Activated T-cell treated with anti-CD3 and anti-CD28 coated beads, Interleukin-2, amount 50 U/mL, for 4 hours (primary cell): Measurements from ENCODE around the gene C22orf31. TPM values are rescaled to one million over a fixed set of nuclear protein-coding genes. Genes with fewer than 3 reads are reported as not detected.

Experiments
- ATAC-seq, 2 donors: fragments of 200-7000 bp; cut with Tn5 transposase; one replicate each; pipeline ENCODE4 v1.10.0; 2021
- DNase-seq: peaks from one replicate; pipeline ENCODE4 v3.0.0-alpha.2; 2020
- H3K27me3 Mint-ChIP-seq: one replicate; pipeline ENCODE4 v1.8.0; 2021; ENCODE audit warnings: low read depth, mixed read lengths
- H3K36me3 Mint-ChIP-seq: one replicate; pipeline ENCODE4 v1.8.0; 2022; ENCODE audit warnings: mixed read lengths; ENCODE audit not compliant: insufficient read depth
- H3K4me1 Mint-ChIP-seq: one replicate; pipeline ENCODE4 v1.8.0; 2021; ENCODE audit warnings: low read depth, mixed read lengths
- H3K4me3 Mint-ChIP-seq: one replicate; pipeline ENCODE4 v1.8.0; 2021; ENCODE audit warnings: mild to moderate bottlenecking, moderate library complexity, mixed read lengths
- H3K9me3 Mint-ChIP-seq: one replicate; pipeline ENCODE4 v1.8.0; 2021; ENCODE audit warnings: mixed read lengths
- total RNA-seq, 3 donors: library from RNA; stranded (reverse); gene quantifications; one replicate each; pipeline ENCODE4 v1.2.1, GENCODE V29; 2021

C22orf31 gene
- total RNA-seq, 3 donors from 2014 or later = not detected

GRCh38 chr22:29072979-29073617 lies 11.5 kb upstream of the C22orf31 start, which contains the start of gene KREMEN1:
KREMEN1 (plus strand) TSS chr22:29073035; CDS start chr22:29073131, 96 bp downstream.
- Mint-ChIP-seq H3K36me3 (peaks cover 2% of the 10 kb centered on the region), H3K4me3 (peak within 1 kb of the TSS; percentile 69), H3K4me1 (peaks cover 22% of the 10 kb centered on the region), H3K27me3 (peaks cover 59% of the 10 kb centered on the region), H3K9me3 (no peaks in the 10 kb centered on the region)
- ATAC-seq (peak in 1 of 2 donors; percentile 7), DNase-seq (no peak)

GRCh38 chr22:29072193-29072978 lies 10.8 kb upstream of the C22orf31 start:
- Mint-ChIP-seq H3K4me1 (peaks cover 22% of the 10 kb centered on the region), H3K36me3 (peaks cover 2% of the 10 kb centered on the region), H3K9me3 (no peaks in the 10 kb centered on the region), H3K4me3 (peak overlapping the region; percentile 69), H3K27me3 (peaks cover 55% of the 10 kb centered on the region)
- peak; percentile 95 to 97 for ATAC-seq
- DNase-seq = peak; percentile 78

GRCh38 chr22:29071261-29072045 lies 9.8 kb upstream of the C22orf31 start:
- DNase-seq (no peak), ATAC-seq (peak; percentile 24 to 49)
- Mint-ChIP-seq H3K27me3 (peaks cover 54% of the 10 kb centered on the region), H3K4me3 (peak overlapping the region; percentile 69), H3K4me1 (peaks cover 25% of the 10 kb centered on the region), H3K9me3 (no peaks in the 10 kb centered on the region), H3K36me3 (peaks cover 2% of the 10 kb centered on the region)

GRCh38 chr22:29070490-29070889 lies 8.9 kb upstream of the C22orf31 start:
- Mint-ChIP-seq H3K4me1 (peaks cover 32% of the 10 kb centered on the region), H3K4me3 (peak overlapping the region; percentile 65), H3K36me3 (no peaks in the 10 kb centered on the region), H3K9me3 (no peaks in the 10 kb centered on the region), H3K27me3 (peaks cover 46% of the 10 kb centered on the region)
- ATAC-seq (no peak), DNase-seq (no peak)

- no peak for ATAC-seq
- H3K36me3 Mint-ChIP-seq = no peaks in the 10 kb centered on the region
- H3K9me3 Mint-ChIP-seq = no peaks in the 10 kb centered on the region
- H3K27me3 Mint-ChIP-seq = peaks cover 37% of the 10 kb centered on the region
- H3K4me3 Mint-ChIP-seq = no peak overlapping the region
- no peak for DNase-seq
- peaks cover 34% of the 10 kb centered on the region for H3K4me1 Mint-ChIP-seq
These were observed 7.8 kb upstream of the C22orf31 start for GRCh38 chr22:29069463-29069862.

- no peak for ATAC-seq
- no peak for DNase-seq
- Mint-ChIP-seq H3K4me3 (no peak overlapping the region), H3K9me3 (no peaks in the 10 kb centered on the region), H3K4me1 (peaks cover 12% of the 10 kb centered on the region), H3K36me3 (no peaks in the 10 kb centered on the region), H3K27me3 (peaks cover 33% of the 10 kb centered on the region)
These were observed 4.0 kb upstream of the C22orf31 start for GRCh38 chr22:29065468-29066190.

GRCh38 chr22:29062286-29062821 lies 723 bp upstream of the C22orf31 start:
- ATAC-seq (no peak), DNase-seq (no peak)
- Mint-ChIP-seq H3K9me3 (no peaks in the 10 kb centered on the region), H3K4me3 (no peak overlapping the region), H3K27me3 (peaks cover 25% of the 10 kb centered on the region), H3K4me1 (peaks cover 11% of the 10 kb centered on the region), H3K36me3 (no peaks in the 10 kb centered on the region)

- Mint-ChIP-seq H3K4me1 (peaks cover 5% of the 10 kb centered on the region), H3K9me3 (no peaks in the 10 kb centered on the region), H3K27me3 (peaks cover 23% of the 10 kb centered on the region), H3K36me3 (no peaks in the 10 kb centered on the region), H3K4me3 (no peak overlapping the region)
- no peak for ATAC-seq
- DNase-seq = no peak
These were observed 700 bp downstream of the C22orf31 start for GRCh38 chr22:29060931-29061330.

- Mint-ChIP-seq H3K36me3 (no peaks in the 10 kb centered on the region), H3K4me1 (peaks cover under 1% of the 10 kb centered on the region)
These were observed 1.3 kb downstream of the C22orf31 start for GRCh38 chr22:29060251-29060869.

GRCh38 chr22:29056472-29056871 lies 5.2 kb downstream of the C22orf31 start:
- Mint-ChIP-seq H3K27me3 (peaks cover 8% of the 10 kb centered on the region), H3K4me1 (no peaks in the 10 kb centered on the region), H3K36me3 (no peaks in the 10 kb centered on the region), H3K9me3 (no peaks in the 10 kb centered on the region), H3K4me3 (no peak overlapping the region)
- no peak for DNase-seq
- ATAC-seq = no peak

More at GRCh38 chr22:29060251-29060869, 1.3 kb downstream of the C22orf31 start:
- ATAC-seq (no peak), DNase-seq (no peak)
- no peak overlapping the region for H3K4me3 Mint-ChIP-seq
- H3K27me3 Mint-ChIP-seq = peaks cover 23% of the 10 kb centered on the region
- H3K9me3 Mint-ChIP-seq = no peaks in the 10 kb centered on the region

- peaks cover 5% of the 10 kb centered on the region for H3K27me3 Mint-ChIP-seq
- H3K4me1 Mint-ChIP-seq = no peaks in the 10 kb centered on the region
- ATAC-seq (no peak), DNase-seq (no peak)
- no peak overlapping the region for H3K4me3 Mint-ChIP-seq
- H3K9me3 Mint-ChIP-seq = no peaks in the 10 kb centered on the region
- H3K36me3 Mint-ChIP-seq = no peaks in the 10 kb centered on the region
These were observed 6.3 kb downstream of the C22orf31 start for GRCh38 chr22:29055192-29055830.

- H3K27me3 Mint-ChIP-seq = no peaks in the 10 kb centered on the region
- no peaks in the 10 kb centered on the region for H3K4me1 Mint-ChIP-seq
- ATAC-seq (no peak), DNase-seq (no peak)
- H3K4me3 Mint-ChIP-seq = no peak overlapping the region
- no peaks in the 10 kb centered on the region for H3K9me3 Mint-ChIP-seq
- peaks cover 3% of the 10 kb centered on the region for H3K36me3 Mint-ChIP-seq
These were observed 7.3 kb downstream of the C22orf31 start for GRCh38 chr22:29054251-29054767.
